ENCODE measurements around the gene ZNF24. TPM values are rescaled to one million over a fixed set of nuclear protein-coding genes. Genes with fewer than 3 reads are reported as not detected.

ZNF24 gene
- polyA plus RNA-seq, 2 donors, result 9.6 to 10.1 TPM

DNA sequence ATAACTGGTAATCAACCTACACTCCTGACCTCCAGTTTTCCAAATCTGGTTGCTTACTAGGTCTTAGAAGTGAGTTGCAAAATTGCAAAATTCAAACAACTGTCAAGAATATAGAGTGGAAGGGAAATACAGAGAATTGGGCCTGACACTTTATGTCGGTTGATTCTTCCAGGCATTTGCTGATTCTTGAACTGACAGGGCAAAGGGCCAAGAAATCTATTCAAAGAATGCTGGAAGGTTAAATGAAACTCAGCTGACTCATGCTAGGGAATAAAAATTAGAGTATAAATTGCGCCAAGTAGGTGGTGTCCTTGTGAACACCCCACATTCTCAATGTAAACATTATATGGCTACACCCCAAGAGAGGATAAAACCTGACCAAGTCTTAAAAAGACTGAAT lies 32.7 kb downstream of the ZNF24 start:
- Histone ChIP-seq H3K27me3 (ENCODE audit: control insufficient read depth in 1 of 2, insufficient read depth in 2 of 2, low read length in 2 of 2) (no peaks in the 10 kb centered on the region), H3K36me3 (ENCODE audit: control insufficient read depth in 2 of 2, insufficient read depth in 2 of 2, low read length in 1 of 2) (peaks cover 3 to 5% of the 10 kb centered on the region in 2 donors), H3K27ac (ENCODE audit: low read depth in 2 of 2, low read length in 1 of 2) (no peak overlapping the region), H3K4me1 (ENCODE audit: control insufficient read depth in 2 of 2, insufficient read depth in 2 of 2, low read length in 1 of 2) (no peaks in the 10 kb centered on the region), H3K4me3 (ENCODE audit: low read depth in 1 of 2, low read length in 2 of 2) (no peak overlapping the region), H3K9me3 (ENCODE audit: control insufficient read depth in 2 of 2, insufficient read depth in 1 of 2, low read depth in 1 of 2, low read length in 1 of 2) (peaks cover 0 to 6% of the 10 kb centered on the region in 2 donors)
- 42 to 59% methylated on average over 2 of the region's 2 CpGs for WGBS, 2 donors

DNA sequence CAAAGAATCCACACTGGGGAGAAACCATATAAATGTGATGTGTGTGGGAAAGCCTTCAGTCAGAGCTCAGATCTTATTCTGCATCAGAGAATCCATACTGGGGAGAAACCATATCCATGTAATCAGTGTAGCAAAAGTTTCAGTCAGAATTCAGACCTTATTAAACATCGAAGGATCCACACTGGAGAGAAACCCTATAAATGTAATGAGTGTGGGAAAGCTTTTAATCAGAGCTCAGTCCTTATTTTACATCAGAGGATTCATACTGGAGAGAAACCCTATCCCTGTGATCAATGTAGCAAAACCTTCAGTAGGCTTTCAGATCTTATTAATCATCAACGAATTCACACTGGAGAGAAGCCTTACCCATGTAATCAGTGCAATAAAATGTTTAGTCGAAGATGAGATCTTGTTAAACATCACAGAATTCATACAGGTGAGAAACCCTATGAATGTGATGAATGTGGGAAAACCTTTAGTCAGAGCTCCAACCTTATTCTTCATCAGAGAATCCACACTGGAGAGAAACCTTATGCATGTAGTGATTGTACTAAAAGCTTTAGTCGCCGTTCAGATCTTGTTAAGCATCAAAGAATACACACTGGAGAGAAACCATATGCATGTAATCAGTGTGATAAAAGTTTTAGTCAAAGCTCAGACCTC lies 37.5 kb downstream of the ZNF24 start:
- WGBS, 2 donors, result 97 to 98% methylated on average over 5 of the region's 5 CpGs
- Histone ChIP-seq H3K27me3 (ENCODE audit: control insufficient read depth in 1 of 2, insufficient read depth in 2 of 2, low read length in 2 of 2) (no peaks in the 10 kb centered on the region), H3K27ac (ENCODE audit: low read depth in 2 of 2, low read length in 1 of 2) (no peak overlapping the region), H3K9me3 (ENCODE audit: control insufficient read depth in 2 of 2, insufficient read depth in 1 of 2, low read depth in 1 of 2, low read length in 1 of 2) (peaks cover 2 to 10% of the 10 kb centered on the region in 2 donors), H3K36me3 (ENCODE audit: control insufficient read depth in 2 of 2, insufficient read depth in 2 of 2, low read length in 1 of 2) (peaks cover 3 to 12% of the 10 kb centered on the region in 2 donors), H3K4me1 (ENCODE audit: control insufficient read depth in 2 of 2, insufficient read depth in 2 of 2, low read length in 1 of 2) (no peaks in the 10 kb centered on the region), H3K4me3 (ENCODE audit: low read depth in 1 of 2, low read length in 2 of 2) (no peak overlapping the region)

DNA sequence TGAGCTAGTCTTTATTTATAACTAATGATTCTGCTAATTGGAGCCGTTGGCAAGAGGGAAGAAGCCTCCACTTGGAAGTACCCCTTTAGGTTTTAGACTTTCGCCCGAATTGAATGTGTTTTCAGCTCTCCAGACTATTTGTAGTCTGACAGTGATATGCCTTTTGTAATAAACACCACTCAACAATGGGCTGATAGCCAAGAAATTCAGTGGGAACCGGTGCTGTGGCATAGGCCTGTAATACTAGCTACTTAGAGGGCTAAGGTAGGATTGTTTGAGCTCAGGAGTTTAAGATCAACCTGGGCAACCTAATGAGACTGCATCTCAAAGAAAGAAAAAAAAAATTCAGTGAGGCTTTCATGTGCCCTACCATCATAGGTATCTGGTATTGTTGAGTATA lies 40.6 kb downstream of the ZNF24 start:
- WGBS, 2 donors, result 94 to 97% methylated on average over 4 of the region's 4 CpGs
- Histone ChIP-seq H3K27me3 (ENCODE audit: control insufficient read depth in 1 of 2, insufficient read depth in 2 of 2, low read length in 2 of 2) (no peaks in the 10 kb centered on the region), H3K4me1 (ENCODE audit: control insufficient read depth in 2 of 2, insufficient read depth in 2 of 2, low read length in 1 of 2) (no peaks in the 10 kb centered on the region), H3K27ac (ENCODE audit: low read depth in 2 of 2, low read length in 1 of 2) (no peak overlapping the region), H3K4me3 (ENCODE audit: low read depth in 1 of 2, low read length in 2 of 2) (no peak overlapping the region), H3K9me3 (ENCODE audit: control insufficient read depth in 2 of 2, insufficient read depth in 1 of 2, low read depth in 1 of 2, low read length in 1 of 2) (peaks cover 2 to 10% of the 10 kb centered on the region in 2 donors), H3K36me3 (ENCODE audit: control insufficient read depth in 2 of 2, insufficient read depth in 2 of 2, low read length in 1 of 2) (peaks cover 10 to 12% of the 10 kb centered on the region in 2 donors)

DNA sequence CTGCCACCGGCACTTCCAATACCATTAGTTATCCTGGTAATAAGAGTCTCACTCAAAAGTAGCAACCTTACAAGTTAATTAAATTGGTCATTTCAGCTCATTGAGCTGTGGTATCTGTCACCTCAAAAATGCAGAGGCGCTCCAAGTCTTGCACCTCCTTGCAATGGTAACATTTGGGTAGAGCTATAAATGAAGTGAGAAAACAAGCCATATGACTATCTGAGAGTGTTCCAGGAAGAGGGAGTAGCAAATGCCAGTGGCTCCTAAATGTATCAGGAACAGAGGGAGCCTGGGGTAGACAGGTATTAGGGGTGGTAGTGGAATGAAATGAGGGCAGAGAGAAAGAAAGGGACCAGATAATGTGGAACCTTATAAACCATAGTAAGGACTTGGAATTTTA lies 48.2 kb downstream of the ZNF24 start:
- no peaks in the 10 kb centered on the region for H3K9me3 ChIP-seq (ENCODE audit: control insufficient read depth in 2 of 2, insufficient read depth in 1 of 2, low read depth in 1 of 2, low read length in 1 of 2)
- H3K27ac ChIP-seq (ENCODE audit: low read depth in 2 of 2, low read length in 1 of 2), result no peak overlapping the region
- H3K27me3 ChIP-seq (ENCODE audit: control insufficient read depth in 1 of 2, insufficient read depth in 2 of 2, low read length in 2 of 2), result no peaks in the 10 kb centered on the region
- peaks cover 0 to 1% of the 10 kb centered on the region in 2 donors for H3K4me1 ChIP-seq (ENCODE audit: control insufficient read depth in 2 of 2, insufficient read depth in 2 of 2, low read length in 1 of 2)
- peaks cover 7% of the 10 kb centered on the region in 2 donors for H3K36me3 ChIP-seq (ENCODE audit: control insufficient read depth in 2 of 2, insufficient read depth in 2 of 2, low read length in 1 of 2)
- WGBS, 2 donors, result 98 to 100% methylated on average over 2 of the region's 2 CpGs
- H3K4me3 ChIP-seq (ENCODE audit: low read depth in 1 of 2, low read length in 2 of 2), result no peak overlapping the region

DNA sequence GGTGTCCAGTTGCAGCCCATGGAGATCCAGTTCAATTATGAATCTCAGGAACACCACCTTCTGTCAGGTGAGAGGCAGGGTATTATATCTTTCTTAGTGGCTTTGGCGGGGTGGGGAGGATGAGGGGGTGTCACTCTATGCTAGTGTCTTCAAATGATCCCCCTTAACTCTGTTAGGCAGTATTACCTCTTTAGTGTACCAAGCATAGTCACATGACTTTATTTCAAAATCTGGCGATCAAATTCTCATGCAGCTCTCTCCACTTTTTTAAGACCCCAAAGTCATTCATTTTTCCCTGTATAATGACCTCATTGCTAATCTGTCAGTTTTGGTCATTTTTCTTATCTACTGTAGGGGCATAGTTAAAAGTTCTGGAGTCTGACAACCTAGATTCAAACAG lies 53.1 kb downstream of the ZNF24 start:
- no peak overlapping the region for H3K27ac ChIP-seq (ENCODE audit: low read depth in 2 of 2, low read length in 1 of 2)
- H3K27me3 ChIP-seq (ENCODE audit: control insufficient read depth in 1 of 2, insufficient read depth in 2 of 2, low read length in 2 of 2), result no peaks in the 10 kb centered on the region
- H3K4me3 ChIP-seq (ENCODE audit: low read depth in 1 of 2, low read length in 2 of 2), result peak overlapping the region in 1 of 2 donors; percentile 96
- H3K4me1 ChIP-seq (ENCODE audit: control insufficient read depth in 2 of 2, insufficient read depth in 2 of 2, low read length in 1 of 2), result peaks cover 0 to 3% of the 10 kb centered on the region in 2 donors
- H3K9me3 ChIP-seq (ENCODE audit: control insufficient read depth in 2 of 2, insufficient read depth in 1 of 2, low read depth in 1 of 2, low read length in 1 of 2), result no peaks in the 10 kb centered on the region
- peaks cover 0 to 7% of the 10 kb centered on the region in 2 donors for H3K36me3 ChIP-seq (ENCODE audit: control insufficient read depth in 2 of 2, insufficient read depth in 2 of 2, low read length in 1 of 2)
- 85 to 86% methylated on average over 2 of the region's 2 CpGs for WGBS, 2 donors

DNA sequence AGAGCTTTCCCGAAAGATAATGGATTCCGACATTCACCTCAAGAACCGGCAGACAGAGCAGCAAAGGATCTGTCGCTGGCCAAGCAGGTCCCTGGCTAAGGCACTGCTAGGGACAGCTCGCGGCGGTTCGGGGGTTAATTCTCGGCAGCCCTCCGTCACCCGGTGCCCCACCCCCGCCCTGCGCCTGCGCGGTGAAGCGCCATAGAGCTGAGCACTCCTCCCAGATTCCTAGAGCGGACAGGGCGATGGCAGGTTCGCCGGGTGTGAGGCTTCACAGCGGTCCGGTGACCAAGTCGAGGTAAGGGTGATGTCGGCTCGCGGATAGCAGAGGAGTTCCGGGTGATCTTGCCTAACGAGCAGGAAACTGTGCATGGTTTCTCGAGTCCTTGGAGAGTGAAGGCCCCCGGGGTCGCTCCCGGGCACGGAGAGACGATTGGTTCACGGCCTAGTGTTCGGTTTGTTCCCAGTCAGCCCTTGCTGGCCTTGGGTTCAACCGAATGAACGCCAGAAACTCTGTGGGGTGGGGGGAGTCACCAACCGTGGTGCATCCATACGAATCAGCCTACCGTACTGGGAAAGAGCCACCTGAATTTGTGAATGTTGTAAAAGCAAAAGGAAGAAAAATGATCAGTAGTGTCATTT lies 54.0 kb downstream of the ZNF24 start, which contains the start of gene ZSCAN30:
Gene ZSCAN30 (minus strand): TSS at position 136 of the 642 bp plus-strand sequence. CDS start 25,877 bp downstream, outside the sequence.
- 0% methylated on average over 41 of the region's 41 CpGs for WGBS, 2 donors
- no peaks in the 10 kb centered on the region for H3K9me3 ChIP-seq (ENCODE audit: control insufficient read depth in 2 of 2, insufficient read depth in 1 of 2, low read depth in 1 of 2, low read length in 1 of 2)
- H3K4me3 ChIP-seq (ENCODE audit: low read depth in 1 of 2, low read length in 2 of 2), result peak within 1 kb of the TSS; percentile 75 to 96
- peaks cover 0 to 3% of the 10 kb centered on the region in 2 donors for H3K4me1 ChIP-seq (ENCODE audit: control insufficient read depth in 2 of 2, insufficient read depth in 2 of 2, low read length in 1 of 2)
- peaks cover 0 to 2% of the 10 kb centered on the region in 2 donors for H3K36me3 ChIP-seq (ENCODE audit: control insufficient read depth in 2 of 2, insufficient read depth in 2 of 2, low read length in 1 of 2)
- H3K27ac ChIP-seq (ENCODE audit: low read depth in 2 of 2, low read length in 1 of 2), result peak within 1 kb of the TSS; percentile 76 to 93
- no peaks in the 10 kb centered on the region for H3K27me3 ChIP-seq (ENCODE audit: control insufficient read depth in 1 of 2, insufficient read depth in 2 of 2, low read length in 2 of 2)

DNA sequence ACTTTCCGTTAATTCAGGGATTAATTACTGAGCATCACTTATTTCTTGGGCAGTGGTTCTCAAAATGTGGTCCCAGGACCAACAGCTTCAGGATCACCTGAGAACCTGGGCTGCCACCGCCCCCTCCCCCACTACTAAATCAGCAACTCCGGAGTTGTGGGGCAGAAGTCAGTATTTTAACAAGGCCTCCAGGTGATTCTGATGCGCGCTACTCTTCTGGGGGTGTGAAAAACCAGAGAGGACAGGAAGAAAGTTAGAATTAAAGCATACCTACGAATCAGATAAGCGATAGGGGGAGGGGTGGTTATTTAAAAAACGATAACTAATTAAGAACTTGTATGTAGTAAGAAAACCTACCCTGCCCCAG lies 54.5 kb downstream of the ZNF24 start:
- Histone ChIP-seq H3K36me3 (ENCODE audit: control insufficient read depth in 2 of 2, insufficient read depth in 2 of 2, low read length in 1 of 2) (peaks cover 0 to 3% of the 10 kb centered on the region in 2 donors), H3K4me3 (ENCODE audit: low read depth in 1 of 2, low read length in 2 of 2) (peak overlapping the region; percentile 75 to 96), H3K27ac (ENCODE audit: low read depth in 2 of 2, low read length in 1 of 2) (peak overlapping the region; percentile 76 to 93), H3K27me3 (ENCODE audit: control insufficient read depth in 1 of 2, insufficient read depth in 2 of 2, low read length in 2 of 2) (no peaks in the 10 kb centered on the region), H3K9me3 (ENCODE audit: control insufficient read depth in 2 of 2, insufficient read depth in 1 of 2, low read depth in 1 of 2, low read length in 1 of 2) (peaks cover 0 to 2% of the 10 kb centered on the region in 2 donors), H3K4me1 (ENCODE audit: control insufficient read depth in 2 of 2, insufficient read depth in 2 of 2, low read length in 1 of 2) (peaks cover 0 to 3% of the 10 kb centered on the region in 2 donors)
- 0 to 1% methylated on average over 8 of the region's 8 CpGs for WGBS, 2 donors

DNA sequence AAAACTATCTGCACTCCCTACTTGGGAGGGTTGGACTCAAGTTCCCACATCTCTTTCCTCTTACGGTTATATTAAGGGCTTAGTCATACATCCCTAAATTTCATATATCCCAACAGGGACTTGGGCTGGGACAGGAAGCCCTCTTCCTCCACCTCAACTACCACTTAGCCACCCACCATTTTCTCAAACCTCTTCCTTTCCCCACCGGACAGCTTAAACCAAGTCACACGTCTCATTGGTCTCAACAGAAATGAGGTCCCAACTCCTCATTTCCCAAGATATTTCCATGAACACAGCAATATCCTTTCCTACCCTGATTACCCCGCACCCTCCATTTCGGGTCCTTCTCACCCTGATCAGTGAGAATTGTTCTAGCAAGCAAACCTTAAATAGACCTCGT lies 54.9 kb downstream of the ZNF24 start:
- 7 to 8% methylated on average over 6 of the region's 6 CpGs for WGBS, 2 donors
- Histone ChIP-seq H3K36me3 (ENCODE audit: control insufficient read depth in 2 of 2, insufficient read depth in 2 of 2, low read length in 1 of 2) (peaks cover 0 to 4% of the 10 kb centered on the region in 2 donors), H3K27ac (ENCODE audit: low read depth in 2 of 2, low read length in 1 of 2) (peak overlapping the region; percentile 24 to 76), H3K4me1 (ENCODE audit: control insufficient read depth in 2 of 2, insufficient read depth in 2 of 2, low read length in 1 of 2) (peaks cover 0 to 3% of the 10 kb centered on the region in 2 donors), H3K27me3 (ENCODE audit: control insufficient read depth in 1 of 2, insufficient read depth in 2 of 2, low read length in 2 of 2) (no peaks in the 10 kb centered on the region), H3K9me3 (ENCODE audit: control insufficient read depth in 2 of 2, insufficient read depth in 1 of 2, low read depth in 1 of 2, low read length in 1 of 2) (peaks cover 0 to 3% of the 10 kb centered on the region in 2 donors), H3K4me3 (ENCODE audit: low read depth in 1 of 2, low read length in 2 of 2) (peak overlapping the region; percentile 75 to 96)

DNA sequence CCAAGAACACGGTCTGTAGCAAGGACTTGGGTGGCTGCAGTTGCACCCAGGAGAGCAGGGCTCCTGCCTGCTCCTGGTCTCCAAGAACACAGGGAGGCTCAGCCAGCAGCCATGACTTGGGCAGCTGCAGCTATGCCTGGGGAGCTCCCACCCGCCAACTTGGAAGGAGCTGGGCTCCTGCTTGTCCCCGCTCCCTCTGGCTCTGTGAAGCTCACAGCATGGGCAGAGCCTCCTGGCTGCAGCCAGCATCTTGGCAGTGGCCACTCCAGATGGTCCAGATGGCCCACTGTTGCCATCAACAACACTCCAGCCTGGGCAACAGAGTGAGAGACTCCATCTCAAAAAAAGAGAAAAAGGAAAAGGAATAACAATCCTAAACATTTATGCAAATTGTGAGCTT lies 59.4 kb downstream of the ZNF24 start:
- H3K9me3 ChIP-seq (ENCODE audit: control insufficient read depth in 2 of 2, insufficient read depth in 1 of 2, low read depth in 1 of 2, low read length in 1 of 2), result peaks cover 0 to 9% of the 10 kb centered on the region in 2 donors
- no peaks in the 10 kb centered on the region for H3K27me3 ChIP-seq (ENCODE audit: control insufficient read depth in 1 of 2, insufficient read depth in 2 of 2, low read length in 2 of 2)
- no peak overlapping the region for H3K27ac ChIP-seq (ENCODE audit: low read depth in 2 of 2, low read length in 1 of 2)
- H3K4me3 ChIP-seq (ENCODE audit: low read depth in 1 of 2, low read length in 2 of 2), result no peak overlapping the region
- 96 to 100% methylated on average over 3 of the region's 3 CpGs for WGBS, 2 donors
- H3K4me1 ChIP-seq (ENCODE audit: control insufficient read depth in 2 of 2, insufficient read depth in 2 of 2, low read length in 1 of 2), result peaks cover 0 to 2% of the 10 kb centered on the region in 2 donors
- H3K36me3 ChIP-seq (ENCODE audit: control insufficient read depth in 2 of 2, insufficient read depth in 2 of 2, low read length in 1 of 2), result peaks cover 0 to 8% of the 10 kb centered on the region in 2 donors

Measured in esophagus (tissue), 2 donors.